GM06990 (cell line): Measurements from ENCODE around the gene ENPP6.

Experiments used
- DNase-seq: peaks from one replicate; pipeline ENCODE4 v3.0.0-alpha.2; 2011; ENCODE audit not compliant: insufficient read length; ENCODE audit errors: extremely low read depth
- H3K27me3 ChIP-seq: replicated peaks from 2 replicates; pipeline ENCODE4 v1.6.0; 2011; ENCODE audit warnings: low read length; ENCODE audit not compliant: control insufficient read depth, insufficient read depth
- H3K36me3 ChIP-seq: 2 replicates; pipeline ENCODE4 v1.5.1; 2011; ENCODE audit warnings: low read length; ENCODE audit not compliant: control insufficient read depth, insufficient read depth
- H3K4me3 ChIP-seq: replicated peaks from 2 replicates; pipeline ENCODE4 v1.5.1; 2011; ENCODE audit warnings: low read depth, mild to moderate bottlenecking, control low read depth, low read length
- CTCF ChIP-seq: IDR thresholded peaks from 2 replicates; pipeline ENCODE4 v1.5.1; 2011; ENCODE audit warnings: low read length, control low read depth, mild to moderate bottlenecking, inconsistent platforms; ENCODE audit not compliant: insufficient read depth, poor library complexity, severe bottlenecking

ENPP6 gene

DNA sequence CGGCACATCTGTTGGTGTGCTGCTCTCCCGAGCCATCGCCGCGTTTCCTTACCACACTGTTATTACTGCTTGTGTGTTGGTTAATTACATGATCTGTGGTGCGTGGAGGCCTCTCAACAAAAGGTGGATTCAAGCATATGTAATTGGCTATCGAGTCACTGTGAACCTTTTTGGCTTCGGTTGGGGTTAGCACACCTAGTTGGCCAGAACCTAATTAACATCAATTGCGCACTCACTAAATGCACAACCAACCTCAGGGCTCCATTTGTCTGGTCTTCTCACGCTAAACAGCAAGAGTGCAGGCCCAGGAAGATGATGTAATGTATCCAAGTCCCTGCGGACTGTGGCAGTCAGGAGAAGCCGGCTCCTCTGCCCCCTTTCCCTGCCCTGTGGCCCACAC, 17.4 kb downstream of the ENPP6 start:
- no peaks in the 10 kb centered on the region; the same call in 1 of the 2 replicates for H3K27me3 ChIP-seq
- no peaks in the 10 kb centered on the region for H3K36me3 ChIP-seq
- no peak for DNase-seq
- no peak overlapping the region for H3K4me3 ChIP-seq
- no peak for TF ChIP-seq CTCF

GRCh38 chr4:184199780-184200179, 17.9 kb downstream of the ENPP6 start:
- no peaks in the 10 kb centered on the region for H3K36me3 ChIP-seq
- H3K27me3 ChIP-seq = no peaks in the 10 kb centered on the region; the same call in 1 of the 2 replicates
- H3K4me3 ChIP-seq = no peak overlapping the region
- no peak for DNase-seq
- no peak for TF ChIP-seq CTCF

DNA sequence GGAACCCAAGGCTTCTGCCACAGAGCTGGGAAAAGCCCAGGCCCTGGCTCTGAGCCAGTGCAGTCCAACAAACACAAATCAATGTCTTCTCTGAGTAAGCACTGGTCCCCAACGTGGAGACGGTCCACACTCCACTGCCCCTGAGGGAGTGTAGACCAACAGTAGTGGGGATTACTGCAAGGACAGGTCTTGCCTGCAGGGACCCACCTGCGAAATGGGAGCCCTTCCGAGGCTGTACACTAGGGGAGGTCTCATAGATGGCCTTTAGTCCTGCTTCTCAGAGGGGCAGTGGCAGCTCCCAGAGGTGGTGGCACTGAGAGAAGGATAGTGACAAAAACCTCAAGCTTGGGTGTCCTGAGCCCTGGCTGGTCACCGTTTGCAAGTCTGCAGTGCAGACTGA, 19.5 kb downstream of the ENPP6 start:
- DNase-seq = no peak
- TF ChIP-seq CTCF = no peak

GRCh38 chr4:184197536-184198082, 20.1 kb downstream of the ENPP6 start:
- no peaks in the 10 kb centered on the region for H3K36me3 ChIP-seq
- no peak overlapping the region for H3K4me3 ChIP-seq
- no peak for DNase-seq
- H3K27me3 ChIP-seq = no peaks in the 10 kb centered on the region; the same call in 1 of the 2 replicates
- TF ChIP-seq CTCF = no peak

More for the DNA sequence above, 19.5 kb downstream of the ENPP6 start:
- H3K27me3 ChIP-seq = no peaks in the 10 kb centered on the region; the same call in 1 of the 2 replicates
- no peaks in the 10 kb centered on the region for H3K36me3 ChIP-seq
- H3K4me3 ChIP-seq = no peak overlapping the region

DNA sequence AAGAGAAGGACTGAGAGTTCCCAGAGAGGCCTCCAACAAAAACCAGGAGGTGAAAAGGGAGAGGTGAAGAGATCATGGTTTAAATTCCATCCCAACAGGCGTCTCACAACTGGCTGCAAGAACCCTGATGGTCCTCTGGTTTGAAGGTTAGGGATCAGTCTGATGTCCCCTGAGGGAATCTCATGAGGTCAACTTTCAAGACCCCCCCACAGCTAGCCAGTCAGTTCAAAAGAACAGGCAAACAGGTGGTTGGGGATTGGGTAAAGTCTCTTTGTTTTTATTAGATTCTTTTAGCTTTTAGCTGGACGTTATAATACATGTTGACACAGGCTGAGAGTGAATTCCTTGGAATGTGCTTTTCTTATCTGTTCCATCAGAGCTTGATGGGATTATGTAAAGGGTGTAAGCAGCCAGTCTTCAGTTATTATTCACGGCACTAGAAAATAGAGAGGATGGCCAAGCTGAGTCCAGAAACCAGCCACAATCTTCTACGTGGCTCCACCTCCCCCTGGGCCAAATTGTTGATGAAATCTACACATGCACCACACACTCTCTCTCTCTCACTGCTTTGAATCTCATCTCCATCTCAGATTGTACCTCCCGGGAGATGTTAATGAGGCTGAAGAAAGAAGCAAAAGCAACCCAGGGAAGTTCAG, 20.8 kb downstream of the ENPP6 start:
- H3K4me3 ChIP-seq = no peak overlapping the region
- no peak for DNase-seq
- no peak for TF ChIP-seq CTCF
- H3K27me3 ChIP-seq = no peaks in the 10 kb centered on the region; the same call in 1 of the 2 replicates
- no peaks in the 10 kb centered on the region for H3K36me3 ChIP-seq
